H9 (cell line): ENCODE measurements around the gene GPALPP1. TPM values are rescaled to one million over a fixed set of nuclear protein-coding genes. Genes with fewer than 3 reads are reported as not detected.

ENCODE experiments used
- DNase-seq: peaks from one replicate; pipeline ENCODE4 v3.0.0-alpha.2; 2017
- H2AFZ ChIP-seq: one replicate; pipeline ENCODE4 v1.6.1; 2013; ENCODE audit warnings: mild to moderate bottlenecking, low read length, control low read depth, moderate library complexity
- H2AK5ac ChIP-seq: 2 replicates; pipeline ENCODE4 v1.6.1; 2013; ENCODE audit warnings: low read length, control low read depth, mixed read lengths; ENCODE audit not compliant: insufficient read length
- H2BK120ac ChIP-seq: one replicate; pipeline ENCODE4 v1.6.1; 2013; ENCODE audit warnings: low read depth, mild to moderate bottlenecking, low read length, control low read depth, inconsistent platforms; ENCODE audit not compliant: poor library complexity, severe bottlenecking
- H2BK12ac ChIP-seq: 2 replicates; pipeline ENCODE4 v1.6.1; 2013; ENCODE audit warnings: low read length, control low read depth, mixed read lengths, low read depth; ENCODE audit not compliant: insufficient read length
- H2BK15ac ChIP-seq: 2 replicates; pipeline ENCODE4 v1.6.1; 2013; ENCODE audit warnings: low read depth, low read length, control low read depth
- H2BK20ac ChIP-seq: one replicate; pipeline ENCODE4 v1.6.1; 2013; ENCODE audit warnings: low read depth, mild to moderate bottlenecking, low read length, control low read depth, inconsistent platforms; ENCODE audit not compliant: poor library complexity, severe bottlenecking
- H2BK5ac ChIP-seq: 2 replicates; pipeline ENCODE4 v1.6.1; 2013; ENCODE audit warnings: low read length, control low read depth, mixed read lengths; ENCODE audit not compliant: insufficient read length
- H3K14ac ChIP-seq: 2 replicates; pipeline ENCODE4 v1.6.1; 2013; ENCODE audit warnings: low read length, control low read depth; ENCODE audit not compliant: insufficient read depth
- H3K18ac ChIP-seq: 2 replicates; pipeline ENCODE4 v1.6.1; 2013; ENCODE audit warnings: low read depth, mild to moderate bottlenecking, mixed read lengths, low read length, control low read depth; ENCODE audit not compliant: insufficient read length
- H3K23ac ChIP-seq: 2 replicates; pipeline ENCODE4 v1.6.1; 2013; ENCODE audit warnings: low read length, control low read depth, mixed read lengths, low read depth; ENCODE audit not compliant: insufficient read length
- H3K23me2 ChIP-seq: 2 replicates; pipeline ENCODE4 v1.6.1; 2013; ENCODE audit warnings: low read depth, mild to moderate bottlenecking, mixed read lengths, low read length, control low read depth; ENCODE audit not compliant: insufficient read length, poor library complexity, severe bottlenecking
- H3K27ac ChIP-seq: 2 replicates; pipeline ENCODE4 v1.5.1; 2013; ENCODE audit warnings: low read length, control low read depth, mixed read lengths, low read depth; ENCODE audit not compliant: insufficient read length
- H3K27me3 ChIP-seq: 2 replicates; pipeline ENCODE4 v1.6.1; 2013; ENCODE audit warnings: low read length, control low read depth, inconsistent platforms; ENCODE audit not compliant: insufficient read depth
- H3K4ac ChIP-seq: 2 replicates; pipeline ENCODE4 v1.6.1; 2013; ENCODE audit warnings: low read depth, mild to moderate bottlenecking, control low read depth, inconsistent platforms, low read length, moderate library complexity
- H3K4me1 ChIP-seq: 2 replicates; pipeline ENCODE4 v1.6.1; 2013; ENCODE audit warnings: low read length, control low read depth, inconsistent platforms; ENCODE audit not compliant: insufficient read depth
- H3K4me2 ChIP-seq: 2 replicates; pipeline ENCODE4 v1.6.1; 2013; ENCODE audit warnings: low read length, control low read depth, mixed read lengths; ENCODE audit not compliant: insufficient read length, insufficient read depth
- H3K56ac ChIP-seq: 2 replicates; pipeline ENCODE4 v1.6.1; 2013; ENCODE audit warnings: low read depth, mild to moderate bottlenecking, mixed read lengths, low read length, control low read depth; ENCODE audit not compliant: insufficient read length
- H3K79me1 ChIP-seq: 2 replicates; pipeline ENCODE4 v1.6.1; 2013; ENCODE audit warnings: low read depth, mild to moderate bottlenecking, moderate library complexity, low read length, control low read depth, inconsistent platforms; ENCODE audit not compliant: insufficient read depth, poor library complexity, severe bottlenecking
- H3K79me2 ChIP-seq: 2 replicates; pipeline ENCODE4 v1.6.1; 2013; ENCODE audit warnings: low read length, control low read depth, inconsistent platforms; ENCODE audit not compliant: insufficient read depth
- H3K9ac ChIP-seq: 2 replicates; pipeline ENCODE4 v1.6.1; 2013; ENCODE audit warnings: low read length, control low read depth, mixed read lengths; ENCODE audit not compliant: insufficient read length; ENCODE audit errors: extremely low read depth
- H3K9me3 ChIP-seq: one replicate; pipeline ENCODE4 v1.6.1; 2013; ENCODE audit warnings: low read depth, low read length, inconsistent platforms; ENCODE audit not compliant: control insufficient read depth
- H3T11ph ChIP-seq: one replicate; pipeline ENCODE4 v1.6.1; 2013; ENCODE audit warnings: mild to moderate bottlenecking, low read length, control low read depth, inconsistent platforms
- H4K20me1 ChIP-seq: one replicate; pipeline ENCODE4 v1.6.1; 2013; ENCODE audit not compliant: control insufficient read depth, insufficient read length, insufficient read depth
- H4K5ac ChIP-seq: 2 replicates; pipeline ENCODE4 v1.6.1; 2013; ENCODE audit warnings: low read depth, mild to moderate bottlenecking, mixed read lengths, low read length, control low read depth; ENCODE audit not compliant: insufficient read length
- H4K8ac ChIP-seq: replicated peaks from 2 replicates; pipeline ENCODE4 v1.6.1; 2013; ENCODE audit warnings: low read length, control low read depth, mixed read lengths, low read depth; ENCODE audit not compliant: insufficient read length
- H4K91ac ChIP-seq: 2 replicates; pipeline ENCODE4 v1.6.1; 2013; ENCODE audit warnings: low read depth, mild to moderate bottlenecking, moderate library complexity, mixed read lengths, low read length, control low read depth; ENCODE audit not compliant: insufficient read length
- H3K27ac Mint-ChIP-seq, 3 experiments: 2 replicates in 2 of 3; 3 replicates in 1 of 3; pipeline ENCODE4 v1.8.0; 2020 to 2021; ENCODE audit warnings: mixed read lengths in 3 of 3, mild to moderate bottlenecking in 1 of 3, moderate library complexity in 1 of 3
- H3K27me3 Mint-ChIP-seq: 2 replicates; pipeline ENCODE4 v1.8.0; 2021; ENCODE audit warnings: low read depth, mild to moderate bottlenecking, moderate library complexity, mixed read lengths
- H3K36me3 Mint-ChIP-seq, 3 experiments: 2 replicates in 2 of 3; 3 replicates in 1 of 3; pipeline ENCODE4 v1.8.0; 2020 to 2021; ENCODE audit warnings: low read depth in 3 of 3, mixed read lengths in 3 of 3; ENCODE audit not compliant: insufficient read depth in 1 of 3
- H3K4me1 Mint-ChIP-seq, 2 experiments: 2 replicates each; pipeline ENCODE4 v1.8.0; 2020; ENCODE audit warnings: mixed read lengths in 2 of 2
- H3K4me3 Mint-ChIP-seq, 2 experiments: 2 replicates in 1 of 2; 3 replicates in 1 of 2; pipeline ENCODE4 v1.8.0; 2020 to 2021; ENCODE audit warnings: mild to moderate bottlenecking in 2 of 2, mixed read lengths in 2 of 2, moderate library complexity in 1 of 2
- H3K9me3 Mint-ChIP-seq, 2 experiments: 2 replicates in 1 of 2; 3 replicates in 1 of 2; pipeline ENCODE4 v1.8.0; 2020; ENCODE audit warnings: mild to moderate bottlenecking in 2 of 2, mixed read lengths in 2 of 2, moderate library complexity in 1 of 2
- CTCF ChIP-seq: fragments of 200-600 bp; sonication (generic); conservative IDR thresholded peaks from 3 replicates; pipeline ENCODE4 v1.8.0; 2021; ENCODE audit warnings: antibody characterized with exemption, mild to moderate bottlenecking
- WGBS: extraction: QIAGEN DNeasy Blood & Tissue Kit; methylation state at CpG from one replicate; pipeline ENCODE4 v1.1.7; 2013; ENCODE audit warnings: missing lambda C conversion rate, low lambda C conversion rate, mixed read lengths; ENCODE audit not compliant: insufficient read length; ENCODE audit errors: extremely low coverage; 5-methylcytosine and 5-hydroxymethylcytosine counted together
- total RNA-seq: library from RNA; stranded (reverse); gene quantifications from 2 replicates; pipeline ENCODE4 v1.2.1, GENCODE V29; 2021

GPALPP1 gene
- total RNA-seq, 1 experiment from 2014 or later: 21.9 TPM

GRCh38 chr13:45021250-45021649 lies 31.9 kb downstream of the GPALPP1 start:
- no peak overlapping the region for H2AFZ ChIP-seq
- no peaks in the 10 kb centered on the region for H3K9me3 ChIP-seq
- Mint-ChIP-seq H3K9me3 (no peaks in the 10 kb centered on the region), H3K4me3 (no peak overlapping the region), H3K27ac (no peak overlapping the region), H3K27me3 (no peaks in the 10 kb centered on the region), H3K4me1 (no peaks in the 10 kb centered on the region), H3K36me3 (peaks cover 11 to 35% (median 31%) of the 10 kb centered on the region in 3 experiments; a peak in 6 of 7 replicates)
- DNase-seq: no peak
- no peak overlapping the region for H3K14ac ChIP-seq
- no peak overlapping the region for H4K8ac ChIP-seq
- H2AK5ac ChIP-seq: no peak overlapping the region
- no peaks in the 10 kb centered on the region for H3K23me2 ChIP-seq
- no peak overlapping the region for H3K4ac ChIP-seq
- H2BK12ac ChIP-seq: no peak overlapping the region
- no peak for TF ChIP-seq CTCF
- no peaks in the 10 kb centered on the region for H3K4me1 ChIP-seq
- no peaks in the 10 kb centered on the region for H3K79me1 ChIP-seq
- no peak overlapping the region for H2BK120ac ChIP-seq
- H2BK20ac ChIP-seq: no peak overlapping the region
- no peak overlapping the region for H3T11ph ChIP-seq
- no CpG with 5 or more reads among the region's 3 CpGs for WGBS
- no peaks in the 10 kb centered on the region for H3K27me3 ChIP-seq
- no peak overlapping the region for H2BK5ac ChIP-seq
- H4K20me1 ChIP-seq: no peaks in the 10 kb centered on the region
- H3K4me2 ChIP-seq: no peak overlapping the region
- H3K56ac ChIP-seq: no peak overlapping the region
- H3K18ac ChIP-seq: no peak overlapping the region
- no peak overlapping the region for H3K23ac ChIP-seq
- no peak overlapping the region for H3K9ac ChIP-seq
- H2BK15ac ChIP-seq: no peak overlapping the region
- no peak overlapping the region for H4K91ac ChIP-seq
- no peak overlapping the region for H4K5ac ChIP-seq
- no peak overlapping the region for H3K27ac ChIP-seq
- H3K79me2 ChIP-seq: no peaks in the 10 kb centered on the region
